ENCODE results near the gene OR10S1. TPM values are rescaled to one million over a fixed set of nuclear protein-coding genes. Genes with fewer than 3 reads are reported as not detected.
A peak's percentile ranks its signal among the peaks of the same experiment; 100 is the strongest.

OR10S1 gene
- total RNA-seq, 2 donors from 2014 or later, result not detected

- intact Hi-C loops (cut with DNase I), result no loop called here
- no peaks in the 10 kb centered on the region for H3K36me3 ChIP-seq (replicated peaks in 1 of 2; ENCODE audit: insufficient read depth in 1 of 2, low read depth in 2 of 2)
- H3K27me3 ChIP-seq, result no peaks in the 10 kb centered on the region
- no peak within 1 kb of the TSS for H3K4me3 ChIP-seq
- DNase-seq (no peak), ATAC-seq (no peak)
- TF ChIP-seq POLR2A (IDR thresholded peaks at IDR 0.05), result no peak
- no peak for TF ChIP-seq CTCF (IDR thresholded peaks at IDR 0.05)
- 84 to 87% methylated on average over 3 of the region's 3 CpGs for WGBS, 2 donors
- H3K9me3 ChIP-seq, result no peaks in the 10 kb centered on the region
- H3K4me1 ChIP-seq, result peaks cover 30% of the 10 kb centered on the region
- peak within 1 kb of the TSS in 1 of 4 donors; percentile 3 for H3K27ac ChIP-seq
These were observed 33.8 kb downstream of the OR10S1 start, which contains the start of gene OR6T1 for GRCh38 chr11:123943738-123944137. Gene OR6T1 (minus strand): TSS chr11:123943838. CDS start chr11:123943838, 0 bp downstream.

GRCh38 chr11:123942413-123942812 is 35.2 kb downstream of the OR10S1 start:
- TF ChIP-seq POLR2A (IDR thresholded peaks at IDR 0.05) (no peak), CTCF (IDR thresholded peaks at IDR 0.05) (no peak)
- WGBS, 2 donors, result 84 to 94% methylated on average over 4 of the region's 4 CpGs
- Histone ChIP-seq H3K27me3 (no peaks in the 10 kb centered on the region), H3K36me3 (replicated peaks in 1 of 2; ENCODE audit: insufficient read depth in 1 of 2, low read depth in 2 of 2) (no peaks in the 10 kb centered on the region), H3K9me3 (no peaks in the 10 kb centered on the region), H3K27ac (no peak overlapping the region), H3K4me3 (no peak overlapping the region), H3K4me1 (peaks cover 25% of the 10 kb centered on the region)
- DNase-seq (no peak), ATAC-seq (no peak)
- intact Hi-C loops (cut with DNase I), result no loop called here

- ATAC-seq (no peak), DNase-seq (no peak)
- intact Hi-C loops (cut with DNase I), result no loop called here
- Histone ChIP-seq H3K4me1 (peaks cover 18% of the 10 kb centered on the region), H3K27me3 (no peaks in the 10 kb centered on the region), H3K4me3 (no peak within 1 kb of the TSS), H3K27ac (no peak within 1 kb of the TSS), H3K36me3 (replicated peaks in 1 of 2; ENCODE audit: insufficient read depth in 1 of 2, low read depth in 2 of 2) (no peaks in the 10 kb centered on the region), H3K9me3 (no peaks in the 10 kb centered on the region)
- no peak for TF ChIP-seq POLR2A (IDR thresholded peaks at IDR 0.05)
- no peak for TF ChIP-seq CTCF (IDR thresholded peaks at IDR 0.05)
- WGBS, 2 donors, result 93 to 95% methylated on average over 1 of the region's 1 CpG
These were observed 38.3 kb downstream of the OR10S1 start, which contains the start of gene OR4D5 for GRCh38 chr11:123939317-123939716. Gene OR4D5 (plus strand): TSS chr11:123939617. CDS start chr11:123939617, 0 bp downstream.

Other genes with a start within 250 kb of the OR10S1 start
- 10 to 100 TPM; 11.5 to 15.3 TPM for gene ZNF202, start 236.1 kb downstream of the OR10S1 start, total RNA-seq
- not detected for gene OR6X1, start 223.3 kb downstream of the OR10S1 start, total RNA-seq
- not detected for gene OR6M1, start 171.4 kb downstream of the OR10S1 start, total RNA-seq
- not detected for gene TMEM225, start 92.1 kb downstream of the OR10S1 start, total RNA-seq
- 10 to 100 TPM in 1 of 2 donors, 1 to 10 TPM in 1; 1.6 to 13.2 TPM for gene OR8D4, start 75.6 kb downstream of the OR10S1 start, total RNA-seq
- gene OR4D5, start 38.2 kb downstream of the OR10S1 start, total RNA-seq, result 1 to 10 TPM in 1 of 2 donors, under 1 TPM in 1; 0.78 to 6.6 TPM
- gene OR6T1, start 33.9 kb downstream of the OR10S1 start, total RNA-seq, result not detected
- not detected for gene OR10G6, start 17.4 kb upstream of the OR10S1 start, total RNA-seq
- 1 to 10 TPM in 1 of 2 donors, under 1 TPM in 1; 0.52 to 5.3 TPM for gene OR10G4, start 35.2 kb upstream of the OR10S1 start, total RNA-seq
- gene OR10G9, start 45.2 kb upstream of the OR10S1 start, total RNA-seq, result not detected
- not detected for gene OR10G8, start 49.0 kb upstream of the OR10S1 start, total RNA-seq
- gene OR10G7, start 63.5 kb upstream of the OR10S1 start, total RNA-seq, result not detected
- 10 to 100 TPM; 18.9 to 37.2 TPM for gene VWA5A, start 137.7 kb upstream of the OR10S1 start, total RNA-seq
- not detected for gene OR10D3, start 205.6 kb upstream of the OR10S1 start, total RNA-seq